CD14-positive monocyte (primary cell): ENCODE data around the gene PTPRN2. TPM values are rescaled to one million over a fixed set of nuclear protein-coding genes. Genes with fewer than 3 reads are reported as not detected.

ENCODE experiments used
- DNase-seq, 3 donors: peaks; one replicate each; pipeline ENCODE4 v3.0.0-alpha.2; 2011 to 2022
- H2AFZ ChIP-seq: 2 replicates; pipeline ENCODE4 v1.6.0; 2012; ENCODE audit warnings: mild to moderate bottlenecking, low read depth, low read length, inconsistent platforms; ENCODE audit not compliant: insufficient read depth, poor library complexity, severe bottlenecking
- H3K27ac ChIP-seq, 2 donors: 1 replicate in 1 of 2; 2 replicates in 1 of 2; pipeline ENCODE4 v1.5.1; 2012 to 2013; ENCODE audit warnings: low read length in 2 of 2, control low read depth in 1 of 2, inconsistent platforms in 1 of 2, low read depth in 1 of 2, mild to moderate bottlenecking in 1 of 2
- H3K27me3 ChIP-seq, 2 donors: one replicate each; pipeline versions ENCODE4 v1.6.0 to v1.6.1; 2011 to 2013; ENCODE audit warnings: low read length in 2 of 2; ENCODE audit not compliant: control insufficient read depth in 2 of 2, insufficient read depth in 2 of 2
- H3K36me3 ChIP-seq, 2 donors: replicated peaks in 1 of 2; 1 replicate in 1 of 2; 2 replicates in 1 of 2; pipeline versions ENCODE4 v1.5.1 to v1.6.1; 2012 to 2013; ENCODE audit warnings: low read length in 2 of 2, control low read depth in 1 of 2, inconsistent platforms in 1 of 2, mild to moderate bottlenecking in 1 of 2; ENCODE audit not compliant: insufficient read depth in 2 of 2, control insufficient read depth in 1 of 2
- H3K4me1 ChIP-seq, 2 donors: 1 replicate in 1 of 2; 2 replicates in 1 of 2; pipeline versions ENCODE4 v1.5.1 to v1.6.1; 2012 to 2013; ENCODE audit warnings: low read length in 2 of 2, control low read depth in 1 of 2, inconsistent platforms in 1 of 2, mild to moderate bottlenecking in 1 of 2, moderate library complexity in 1 of 2; ENCODE audit not compliant: insufficient read depth in 2 of 2, control insufficient read depth in 1 of 2
- H3K4me2 ChIP-seq: replicated peaks from 2 replicates; pipeline ENCODE3; 2012; ENCODE audit warnings: low read length, moderate library complexity, mild to moderate bottlenecking; ENCODE audit not compliant: poor library complexity, severe bottlenecking; ENCODE audit errors: extremely low read depth
- H3K4me3 ChIP-seq, 3 experiments: fragments of 200-600 bp in 1 of 3; sonication (generic) in 1 of 3; replicated peaks in 1 of 3; 1 replicate in 2 of 3; 2 replicates in 1 of 3; pipeline ENCODE4 v1.5.1; 2011 to 2013; ENCODE audit warnings: low read length in 3 of 3, mild to moderate bottlenecking in 3 of 3, control low read depth in 2 of 3, low read depth in 2 of 3, inconsistent platforms in 1 of 3, moderate library complexity in 1 of 3
- H3K79me2 ChIP-seq: 2 replicates; pipeline ENCODE4 v1.6.0; 2012; ENCODE audit warnings: mild to moderate bottlenecking, control low read depth, inconsistent platforms, low read length, moderate library complexity; ENCODE audit not compliant: insufficient read depth
- H3K9ac ChIP-seq: 2 replicates; pipeline ENCODE4 v1.6.0; 2017; ENCODE audit warnings: low read length, mild to moderate bottlenecking; ENCODE audit not compliant: insufficient read depth, poor library complexity, severe bottlenecking
- H3K9me3 ChIP-seq, 2 donors: replicated peaks in 1 of 2; 1 replicate in 1 of 2; 2 replicates in 1 of 2; pipeline versions ENCODE4 v1.5.1 to v1.6.1; 2012 to 2013; ENCODE audit warnings: low read length in 2 of 2, control low read depth in 1 of 2; ENCODE audit not compliant: control insufficient read depth in 1 of 2, insufficient read depth in 1 of 2
- H4K20me1 ChIP-seq: 2 replicates; pipeline ENCODE4 v1.6.0; 2012; ENCODE audit warnings: mild to moderate bottlenecking, low read length, control low read depth, moderate library complexity; ENCODE audit not compliant: insufficient read depth
- H3K27ac Mint-ChIP-seq, 7 donors: one replicate each; pipeline ENCODE4 v1.8.0; 2020; ENCODE audit warnings: mild to moderate bottlenecking in 7 of 7, mixed read lengths in 7 of 7, moderate library complexity in 6 of 7, inconsistent platforms in 2 of 7
- H3K27me3 Mint-ChIP-seq, 3 donors: one replicate each; pipeline ENCODE4 v1.8.0; 2021 to 2022; ENCODE audit warnings: low read depth in 3 of 3, mild to moderate bottlenecking in 3 of 3, mixed read lengths in 3 of 3, moderate library complexity in 3 of 3, inconsistent platforms in 1 of 3
- H3K36me3 Mint-ChIP-seq, 2 donors: one replicate each; pipeline ENCODE4 v1.8.0; 2020; ENCODE audit warnings: mixed read lengths in 2 of 2, inconsistent platforms in 1 of 2, mild to moderate bottlenecking in 1 of 2
- H3K4me1 Mint-ChIP-seq: one replicate; pipeline ENCODE4 v1.8.0; 2020; ENCODE audit warnings: mild to moderate bottlenecking, mixed read lengths
- H3K4me3 Mint-ChIP-seq, 2 donors: one replicate each; pipeline ENCODE4 v1.8.0; 2020; ENCODE audit warnings: mild to moderate bottlenecking in 2 of 2, mixed read lengths in 2 of 2, moderate library complexity in 1 of 2
- H3K9me3 Mint-ChIP-seq, 7 donors: one replicate each; pipeline ENCODE4 v1.8.0; 2020 to 2022; ENCODE audit warnings: mixed read lengths in 7 of 7, mild to moderate bottlenecking in 6 of 7, moderate library complexity in 6 of 7, inconsistent platforms in 2 of 7
- WGBS: methylation state at CpG from one replicate; pipeline ENCODE4 v1.1.5; 2013; ENCODE audit warnings: missing lambda C conversion rate; ENCODE audit not compliant: insufficient coverage; 5-methylcytosine and 5-hydroxymethylcytosine counted together
- intact Hi-C, 2 donors: fragments of 100-400 bp; cut with micrococcal nuclease; formaldehyde crosslinking; loops; one replicate each; pipeline versions ENCODE4 v1.15.0 to v1.15.1; 2023
- polyA plus RNA-seq, 3 donors: library from polyadenylated mRNA; depleted of rRNA in 1 of 3; unstranded in 2 of 3; stranded (reverse) in 1 of 3; fragments of 300-500 nt in 2 of 3; fragments of >200 nt in 1 of 3; fragmentation: Illumina TruSeq in 2 of 3; gene quantifications; 1 replicate in 2 of 3; 2 replicates in 1 of 3; pipeline ENCODE4 v1.2.3, GENCODE V29; 2012 to 2021
- TF ChIP-seq, protein P1 (sequence below): fragments of 200-600 bp; IDR thresholded peaks from one replicate; pipeline ENCODE4 v1.8.0; 2022; ENCODE audit warnings: antibody characterized with exemption, mild to moderate bottlenecking

The PTPRN2 gene
- polyA plus RNA-seq, 3 donors, result 0.25 to 1.4 (median 0.97) TPM

DNA sequence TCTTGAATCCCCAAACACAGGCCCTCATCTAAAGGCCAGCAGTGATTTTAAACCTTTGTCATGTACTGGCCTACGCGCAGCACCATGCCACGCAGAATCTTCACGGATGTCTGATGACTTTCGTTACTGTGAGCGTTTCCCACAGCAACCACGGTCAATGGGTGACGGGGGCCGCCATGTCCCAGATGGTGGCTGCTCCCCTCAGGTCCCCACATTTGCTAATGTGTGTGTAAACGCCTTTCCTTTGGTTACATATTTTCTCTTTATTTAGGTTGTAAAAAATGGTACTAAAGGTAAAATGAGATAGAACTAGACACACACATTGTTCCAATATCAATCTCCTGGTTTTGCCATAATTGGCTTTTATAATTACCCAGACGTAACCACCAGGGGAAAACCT is 699.0 kb downstream of the PTPRN2 start:
- no peaks in the 10 kb centered on the region for H4K20me1 ChIP-seq
- TF ChIP-seq, protein P1, sequence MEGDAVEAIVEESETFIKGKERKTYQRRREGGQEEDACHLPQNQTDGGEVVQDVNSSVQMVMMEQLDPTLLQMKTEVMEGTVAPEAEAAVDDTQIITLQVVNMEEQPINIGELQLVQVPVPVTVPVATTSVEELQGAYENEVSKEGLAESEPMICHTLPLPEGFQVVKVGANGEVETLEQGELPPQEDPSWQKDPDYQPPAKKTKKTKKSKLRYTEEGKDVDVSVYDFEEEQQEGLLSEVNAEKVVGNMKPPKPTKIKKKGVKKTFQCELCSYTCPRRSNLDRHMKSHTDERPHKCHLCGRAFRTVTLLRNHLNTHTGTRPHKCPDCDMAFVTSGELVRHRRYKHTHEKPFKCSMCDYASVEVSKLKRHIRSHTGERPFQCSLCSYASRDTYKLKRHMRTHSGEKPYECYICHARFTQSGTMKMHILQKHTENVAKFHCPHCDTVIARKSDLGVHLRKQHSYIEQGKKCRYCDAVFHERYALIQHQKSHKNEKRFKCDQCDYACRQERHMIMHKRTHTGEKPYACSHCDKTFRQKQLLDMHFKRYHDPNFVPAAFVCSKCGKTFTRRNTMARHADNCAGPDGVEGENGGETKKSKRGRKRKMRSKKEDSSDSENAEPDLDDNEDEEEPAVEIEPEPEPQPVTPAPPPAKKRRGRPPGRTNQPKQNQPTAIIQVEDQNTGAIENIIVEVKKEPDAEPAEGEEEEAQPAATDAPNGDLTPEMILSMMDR, result no peak

DNA sequence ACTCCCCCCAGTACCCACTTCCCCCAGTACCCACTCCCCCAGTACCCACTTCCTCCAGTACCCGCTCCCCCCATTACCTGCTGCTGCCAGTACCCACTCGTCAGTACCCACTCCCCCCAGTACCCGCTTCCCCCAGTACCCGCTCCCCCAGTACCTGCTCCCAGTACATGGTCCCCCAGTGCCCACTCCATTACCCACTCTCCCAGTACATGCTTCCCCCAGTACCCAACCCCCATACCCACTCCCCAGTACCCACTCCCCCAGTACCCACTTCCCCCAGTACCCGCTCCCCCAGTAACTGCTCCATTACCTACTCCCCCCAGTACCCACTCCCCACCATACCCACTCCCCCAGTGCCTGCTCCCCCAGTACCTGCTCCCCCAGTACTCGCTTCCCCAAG is 700.2 kb downstream of the PTPRN2 start:
- intact Hi-C loops, result no loop called here
- no peaks in the 10 kb centered on the region for H3K27me3 ChIP-seq
- H3K4me2 ChIP-seq, result no peak overlapping the region
- Mint-ChIP-seq H3K27me3 (peaks cover 11 to 12% (median 11%) of the 10 kb centered on the region in 3 donors), H3K36me3 (no peaks in the 10 kb centered on the region), H3K4me3 (no peak overlapping the region), H3K4me1 (no peaks in the 10 kb centered on the region), H3K9me3 (peaks cover 0 to 2% (median 2%) of the 10 kb centered on the region in 7 donors), H3K27ac (no peak overlapping the region)
- no peak overlapping the region for H3K9ac ChIP-seq
- H2AFZ ChIP-seq, result no peak overlapping the region
- H3K4me1 ChIP-seq, result no peaks in the 10 kb centered on the region
- TF ChIP-seq, protein P1, result no peak
- H3K4me3 ChIP-seq, result no peak overlapping the region
- H4K20me1 ChIP-seq, result no peaks in the 10 kb centered on the region
- H3K36me3 ChIP-seq, result no peaks in the 10 kb centered on the region
- no peaks in the 10 kb centered on the region for H3K79me2 ChIP-seq
- no peak overlapping the region for H3K27ac ChIP-seq
- no peak for DNase-seq
- peaks cover 24 to 26% of the 10 kb centered on the region in 2 donors for H3K9me3 ChIP-seq
- WGBS, result no CpG with 5 or more reads among the region's 6 CpGs

More for the DNA sequence above, 699.0 kb downstream of the PTPRN2 start:
- Histone ChIP-seq H3K4me3 (no peak overlapping the region), H2AFZ (no peak overlapping the region), H3K9ac (no peak overlapping the region), H3K36me3 (no peaks in the 10 kb centered on the region), H3K4me2 (no peak overlapping the region), H3K4me1 (no peaks in the 10 kb centered on the region), H3K79me2 (no peaks in the 10 kb centered on the region), H3K9me3 (peaks cover 12 to 15% of the 10 kb centered on the region in 2 donors), H3K27ac (no peak overlapping the region), H3K27me3 (no peaks in the 10 kb centered on the region)
- Mint-ChIP-seq H3K4me3 (no peak overlapping the region), H3K36me3 (no peaks in the 10 kb centered on the region), H3K27ac (no peak overlapping the region), H3K9me3 (peaks cover 0 to 2% (median 2%) of the 10 kb centered on the region in 7 donors), H3K27me3 (peaks cover 11 to 16% (median 12%) of the 10 kb centered on the region in 3 donors), H3K4me1 (no peaks in the 10 kb centered on the region)
- no peak for DNase-seq
- WGBS, result 83% methylated on average over 7 of the region's 11 CpGs
- intact Hi-C loops, result no loop called here
